SJSA1 (cell line): Measurements from ENCODE around the gene CCDC85B. TPM values are rescaled to one million over a fixed set of nuclear protein-coding genes. Genes with fewer than 3 reads are reported as not detected.
"Not testable (repeated sequence)": the region's sequence is repeated elsewhere in the genome, so short reads cannot be mapped to it uniquely, and the experiment has no call there.

Experiments used
- DNase-seq, 2 experiments: peaks; one replicate each; pipeline ENCODE4 v3.0.0-alpha.2; 2015 to 2020; ENCODE audit warnings: low spot score in 2 of 2, low read depth in 1 of 2
- H3K27ac ChIP-seq: fragments of 250-450 bp; sonication (Bioruptor Pico); 2 replicates; pipeline ENCODE4 v1.5.1; 2020; ENCODE audit warnings: mild to moderate bottlenecking, moderate library complexity
- H3K27me3 ChIP-seq: fragments of 250-450 bp; sonication (Bioruptor Pico); replicated peaks from 2 replicates; pipeline ENCODE4 v1.5.1; 2020; ENCODE audit warnings: mild to moderate bottlenecking, moderate library complexity
- H3K36me3 ChIP-seq: fragments of 250-450 bp; sonication (Bioruptor Pico); 2 replicates; pipeline ENCODE4 v1.5.1; 2020; ENCODE audit warnings: mild to moderate bottlenecking
- H3K4me1 ChIP-seq: fragments of 250-450 bp; sonication (Bioruptor Pico); replicated peaks from 2 replicates; pipeline ENCODE4 v1.6.1; 2021; ENCODE audit warnings: mild to moderate bottlenecking
- H3K4me3 ChIP-seq: fragments of 250-450 bp; sonication (Bioruptor Pico); 2 replicates; pipeline ENCODE4 v1.5.1; 2020; ENCODE audit warnings: mild to moderate bottlenecking
- H3K9me3 ChIP-seq: fragments of 250-450 bp; sonication (Bioruptor Pico); replicated peaks from 2 replicates; pipeline ENCODE4 v1.5.1; 2020; ENCODE audit warnings: mild to moderate bottlenecking
- total RNA-seq: library from RNA; depleted of rRNA; stranded (reverse); fragments of >200 nt; shearing (Covaris generic); gene quantifications from 2 replicates; pipeline ENCODE4 v1.2.3, GENCODE V29; 2014; rRNA removed

The CCDC85B gene
- 94.0 and 160 TPM in 2 replicates for total RNA-seq

- peak within 1 kb of the TSS; percentile 61 for H3K4me3 ChIP-seq
- DNase-seq = peak; percentile 100
- H3K36me3 ChIP-seq = peaks cover 82% of the 10 kb centered on the region
- H3K27me3 ChIP-seq = no peaks in the 10 kb centered on the region
- peak within 1 kb of the TSS; percentile 55 for H3K27ac ChIP-seq
- H3K9me3 ChIP-seq = 0 out of 2 replicates have a peak, but pooled peaks cover 2% of the 10 kb centered on the region
- H3K4me1 ChIP-seq = peaks cover 62% of the 10 kb centered on the region
Measured at GRCh38 chr11:65890324-65891218, at the start of gene CCDC85B. CCDC85B (plus strand) TSS chr11:65890673; CDS start chr11:65890784, 111 bp downstream.

- H3K27ac ChIP-seq = no peak overlapping the region
- no peaks in the 10 kb centered on the region for H3K36me3 ChIP-seq
- H3K4me1 ChIP-seq = no peaks in the 10 kb centered on the region
Measured at GRCh38 chr11:65842144-65842543, 48.3 kb upstream of the CCDC85B start.

GRCh38 chr11:65843811-65844210 lies 46.7 kb upstream of the CCDC85B start:
- DNase-seq = no peak
- Histone ChIP-seq H3K27ac (no peak overlapping the region), H3K9me3 (no peaks in the 10 kb centered on the region), H3K4me1 (no peaks in the 10 kb centered on the region), H3K4me3 (no peak overlapping the region), H3K27me3 (no peaks in the 10 kb centered on the region), H3K36me3 (no peaks in the 10 kb centered on the region)

More at GRCh38 chr11:65842144-65842543, 48.3 kb upstream of the CCDC85B start:
- no peak overlapping the region for H3K4me3 ChIP-seq
- no peaks in the 10 kb centered on the region for H3K27me3 ChIP-seq
- no peaks in the 10 kb centered on the region for H3K9me3 ChIP-seq
- DNase-seq = no peak

- no peaks in the 10 kb centered on the region for H3K4me1 ChIP-seq
- H3K36me3 ChIP-seq = no peaks in the 10 kb centered on the region
- H3K9me3 ChIP-seq = no peaks in the 10 kb centered on the region
- H3K27ac ChIP-seq = no peak overlapping the region
- H3K4me3 ChIP-seq = no peak overlapping the region
- DNase-seq = no peak
- H3K27me3 ChIP-seq = no peaks in the 10 kb centered on the region
Measured at GRCh38 chr11:65844231-65844872, 46.1 kb upstream of the CCDC85B start.

- DNase-seq = no peak
Measured at GRCh38 chr11:65847746-65848145, 42.7 kb upstream of the CCDC85B start.

GRCh38 chr11:65848693-65849092 lies 41.8 kb upstream of the CCDC85B start:
- Histone ChIP-seq H3K9me3 (peaks cover 18% of the 10 kb centered on the region), H3K36me3 (peaks cover 35% of the 10 kb centered on the region)
- DNase-seq, H3K4me3 ChIP-seq, H3K27me3 ChIP-seq, H3K4me1 ChIP-seq, H3K27ac ChIP-seq: not testable (repeated sequence)

More at GRCh38 chr11:65847746-65848145, 42.7 kb upstream of the CCDC85B start:
- H3K27ac ChIP-seq = no peak overlapping the region
- H3K4me3 ChIP-seq = no peak overlapping the region
- peaks cover 26% of the 10 kb centered on the region for H3K36me3 ChIP-seq
- H3K9me3 ChIP-seq = peaks cover 18% of the 10 kb centered on the region
- H3K27me3 ChIP-seq = no peaks in the 10 kb centered on the region
- H3K4me1 ChIP-seq = no peaks in the 10 kb centered on the region; the same call in 1 of the 2 replicates

- Histone ChIP-seq H3K4me1 (no peaks in the 10 kb centered on the region; the same call in 1 of the 2 replicates), H3K36me3 (peaks cover 42% of the 10 kb centered on the region), H3K9me3 (peaks cover 18% of the 10 kb centered on the region), H3K27ac (no peak overlapping the region), H3K4me3 (no peak overlapping the region), H3K27me3 (no peaks in the 10 kb centered on the region)
- DNase-seq = no peak
Measured at GRCh38 chr11:65849366-65849765, 41.1 kb upstream of the CCDC85B start.

- Histone ChIP-seq H3K9me3 (peaks cover 18% of the 10 kb centered on the region), H3K27me3 (no peaks in the 10 kb centered on the region), H3K27ac (no peak overlapping the region), H3K36me3 (peaks cover 46% of the 10 kb centered on the region), H3K4me3 (no peak overlapping the region), H3K4me1 (no peaks in the 10 kb centered on the region; the same call in 1 of the 2 replicates)
- DNase-seq = peak in 1 of 2 experiments; percentile 55
Measured at GRCh38 chr11:65849771-65850216, 40.7 kb upstream of the CCDC85B start.

GRCh38 chr11:65850217-65851082 lies 40.0 kb upstream of the CCDC85B start:
- Histone ChIP-seq H3K4me3 (no peak overlapping the region), H3K9me3 (peaks cover 18% of the 10 kb centered on the region)
- DNase-seq = no peak

GRCh38 chr11:65851083-65851579 lies 39.3 kb upstream of the CCDC85B start:
- Histone ChIP-seq H3K9me3 (peaks cover 18% of the 10 kb centered on the region), H3K27ac (no peak overlapping the region), H3K27me3 (no peaks in the 10 kb centered on the region), H3K4me3 (no peak overlapping the region), H3K4me1 (peaks cover 6% of the 10 kb centered on the region), H3K36me3 (peaks cover 59% of the 10 kb centered on the region)
- DNase-seq = peak; percentile 64 to 73

More at GRCh38 chr11:65850217-65851082, 40.0 kb upstream of the CCDC85B start:
- Histone ChIP-seq H3K27ac (no peak overlapping the region), H3K4me1 (no peaks in the 10 kb centered on the region; the same call in none of the 2 replicates), H3K27me3 (no peaks in the 10 kb centered on the region), H3K36me3 (peaks cover 53% of the 10 kb centered on the region)

- H3K9me3 ChIP-seq = peaks cover 18% of the 10 kb centered on the region
- DNase-seq = peak in 1 of 2 experiments; percentile 55
- no peak overlapping the region for H3K27ac ChIP-seq
- no peaks in the 10 kb centered on the region for H3K27me3 ChIP-seq
- H3K4me3 ChIP-seq = no peak overlapping the region
- H3K4me1 ChIP-seq = peaks cover 11% of the 10 kb centered on the region
- peaks cover 68% of the 10 kb centered on the region for H3K36me3 ChIP-seq
Measured at GRCh38 chr11:65851811-65852507, 38.5 kb upstream of the CCDC85B start.

- peaks cover 22% of the 10 kb centered on the region for H3K9me3 ChIP-seq
- H3K4me1 ChIP-seq = peaks cover 11% of the 10 kb centered on the region
- H3K27me3 ChIP-seq = no peaks in the 10 kb centered on the region
- no peak for DNase-seq
- no peak overlapping the region for H3K4me3 ChIP-seq
- peaks cover 75% of the 10 kb centered on the region for H3K36me3 ChIP-seq
- no peak overlapping the region for H3K27ac ChIP-seq
Measured at GRCh38 chr11:65852508-65853245, 37.8 kb upstream of the CCDC85B start.
